Ovary (tissue), 9 donors: ENCODE measurements around the gene ENPP7. TPM values are rescaled to one million over a fixed set of nuclear protein-coding genes. Genes with fewer than 3 reads are reported as not detected.

ENCODE experiments used
- DNase-seq, 5 donors: peaks; one replicate each; pipeline ENCODE4 v3.0.0-alpha.2; 2019 to 2020
- H3K27ac ChIP-seq, 2 donors: fragments of 200-600 bp; one replicate each; pipeline versions ENCODE4 v1.5.1 to v1.8.0; 2019 to 2022
- H3K27me3 ChIP-seq: fragments of 200-600 bp; one replicate; pipeline ENCODE4 v1.8.0; 2022
- H3K36me3 ChIP-seq: fragments of 200-600 bp; sonication (generic); one replicate; pipeline ENCODE4 v1.5.1; 2019
- H3K4me1 ChIP-seq: one replicate; pipeline ENCODE4 v1.8.1; 2013; ENCODE audit warnings: mild to moderate bottlenecking, moderate library complexity; ENCODE audit not compliant: insufficient read depth
- H3K4me3 ChIP-seq: fragments of 200-600 bp; sonication (generic); one replicate; pipeline ENCODE4 v1.5.1; 2017
- H3K9me3 ChIP-seq, 2 donors: fragments of 200-600 bp in 1 of 2; sonication (generic) in 1 of 2; one replicate each; pipeline versions ENCODE4 v1.5.1 to v1.8.1; 2013 to 2019; ENCODE audit warnings: mild to moderate bottlenecking in 1 of 2, moderate library complexity in 1 of 2
- EP300 ChIP-seq: sonication (generic); formaldehyde crosslinking; IDR thresholded peaks from one replicate; pipeline ENCODE4 v1.6.1; 2017; ENCODE audit warnings: antibody characterized with exemption
- POLR2A ChIP-seq: fragments of 450-650 bp; IDR thresholded peaks from one replicate; pipeline ENCODE4 v1.6.1; 2017; ENCODE audit warnings: antibody characterized with exemption, mild to moderate bottlenecking, moderate library complexity
- WGBS, 3 donors: extraction: QIAGEN DNeasy Blood & Tissue Kit in 1 of 3; methylation state at CpG; one replicate each; pipeline versions ENCODE4 v1.1.5 to v1.1.7; 2013 to 2017; 5-methylcytosine and 5-hydroxymethylcytosine counted together
- intact Hi-C, 4 donors: fragments of 100-400 bp; cut with DNase I; formaldehyde crosslinking; loops; one replicate each; pipeline versions ENCODE4 v1.11.0 to v1.15.1; 2022 to 2023
- polyA plus RNA-seq, 2 donors: library from polyadenylated mRNA; stranded (reverse); fragments of 200-250 nt in 1 of 2; fragments of 350-450 nt in 1 of 2; fragmentation: Illumina TruSeq in 1 of 2; extraction: RNeasy Lipid Tissue Mini Kit (QIAGEN cat#74804) in 1 of 2; gene quantifications; one replicate each; pipeline ENCODE4 v1.2.3, GENCODE V29; 2013 to 2014
- total RNA-seq, 7 donors: library from RNA; depleted of rRNA in 2 of 7; stranded (reverse); fragments of >200 nt in 2 of 7; fragmentation: NEBNext Ultra II Directional in 3 of 7; extraction: Animal tissue kit (Norgen Biotek cat#: 25700) in 3 of 7; gene quantifications; one replicate each; pipeline versions ENCODE4 v1.1.0 to v1.2.4, GENCODE V29; 2016 to 2023
- TF ChIP-seq, protein P1 (sequence below), 3 donors: fragments of 450-650 bp in 2 of 3; fragments of 200-600 bp in 1 of 3; IDR thresholded peaks; one replicate each; pipeline versions ENCODE4 v1.5.1 to v1.8.0; 2016 to 2022; ENCODE audit warnings: antibody characterized with exemption in 3 of 3, mild to moderate bottlenecking in 1 of 3
- donor health status: DM: no; HTN: no; CAD: no; lungs with moderate emphysema.
- donor health status: DM: no; HTN: no; CAD: no.
- donor health status: Bipolar disorder and iron deficiency.
- donor health status: DM: yes; HTN: yes; CAD: no.
- donor health status: DM: no; HTN: no; CAD: no.
- donor health status: DM: yes; HTN: yes; CAD: no.

ENPP7 gene
- total and polyA plus RNA-seq, 9 donors: not detected

DNA sequence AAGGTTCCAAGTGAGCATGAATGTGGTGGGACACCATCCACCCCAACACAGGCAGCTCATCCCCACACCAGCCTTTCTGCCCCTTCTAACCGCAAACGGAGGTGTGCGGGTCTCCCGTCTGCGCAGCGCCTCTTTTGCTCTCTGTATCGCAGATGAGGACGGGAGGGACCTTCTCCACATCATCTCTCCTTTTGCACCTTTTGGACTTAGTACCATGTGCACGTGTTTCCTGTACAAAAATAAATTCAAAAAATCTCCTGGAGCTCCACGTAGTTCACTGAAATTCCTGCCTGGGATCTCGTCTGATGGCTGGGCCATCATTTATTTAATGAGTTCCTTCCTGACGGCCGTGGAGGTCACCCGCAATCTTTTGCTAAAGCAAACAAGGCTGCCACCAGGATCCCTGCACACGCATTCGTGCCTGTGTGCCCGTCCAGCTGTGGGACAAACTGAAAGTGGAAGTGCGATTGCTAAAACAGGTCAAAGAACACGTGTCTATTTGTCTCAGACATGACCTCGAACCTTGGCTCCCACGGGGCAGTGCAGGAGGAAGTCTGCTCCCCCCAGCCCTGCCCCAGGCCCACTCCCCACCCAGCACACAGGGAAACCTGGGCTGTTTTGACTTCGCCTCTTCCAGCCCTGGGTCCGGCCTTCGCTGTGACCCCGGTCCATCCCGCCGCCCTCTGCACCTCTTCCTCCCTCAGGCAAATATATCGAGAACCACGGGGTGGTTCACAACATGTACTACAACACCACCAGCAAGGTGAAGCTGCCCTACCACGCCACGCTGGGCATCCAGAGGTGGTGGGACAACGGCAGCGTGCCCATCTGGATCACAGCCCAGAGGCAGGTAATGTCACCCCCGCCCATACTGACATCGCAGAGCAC is 2.3 kb downstream of the ENPP7 start:
- Histone ChIP-seq H3K4me1 (peaks cover 4% of the 10 kb centered on the region), H3K27me3 (no peaks in the 10 kb centered on the region), H3K4me3 (no peak overlapping the region), H3K9me3 (no peaks in the 10 kb centered on the region), H3K27ac (no peak overlapping the region), H3K36me3 (no peaks in the 10 kb centered on the region)
- 67 to 74% (median 70%) methylated on average over 35 of the region's 35 CpGs for WGBS, 3 donors
- DNase-seq: no peak
- TF ChIP-seq POLR2A: no peak
- no peak for TF ChIP-seq EP300
- TF ChIP-seq, protein P1, sequence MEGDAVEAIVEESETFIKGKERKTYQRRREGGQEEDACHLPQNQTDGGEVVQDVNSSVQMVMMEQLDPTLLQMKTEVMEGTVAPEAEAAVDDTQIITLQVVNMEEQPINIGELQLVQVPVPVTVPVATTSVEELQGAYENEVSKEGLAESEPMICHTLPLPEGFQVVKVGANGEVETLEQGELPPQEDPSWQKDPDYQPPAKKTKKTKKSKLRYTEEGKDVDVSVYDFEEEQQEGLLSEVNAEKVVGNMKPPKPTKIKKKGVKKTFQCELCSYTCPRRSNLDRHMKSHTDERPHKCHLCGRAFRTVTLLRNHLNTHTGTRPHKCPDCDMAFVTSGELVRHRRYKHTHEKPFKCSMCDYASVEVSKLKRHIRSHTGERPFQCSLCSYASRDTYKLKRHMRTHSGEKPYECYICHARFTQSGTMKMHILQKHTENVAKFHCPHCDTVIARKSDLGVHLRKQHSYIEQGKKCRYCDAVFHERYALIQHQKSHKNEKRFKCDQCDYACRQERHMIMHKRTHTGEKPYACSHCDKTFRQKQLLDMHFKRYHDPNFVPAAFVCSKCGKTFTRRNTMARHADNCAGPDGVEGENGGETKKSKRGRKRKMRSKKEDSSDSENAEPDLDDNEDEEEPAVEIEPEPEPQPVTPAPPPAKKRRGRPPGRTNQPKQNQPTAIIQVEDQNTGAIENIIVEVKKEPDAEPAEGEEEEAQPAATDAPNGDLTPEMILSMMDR (IDR thresholded peaks at IDR 0.05): no peak
- intact Hi-C loops: no loop called here

DNA sequence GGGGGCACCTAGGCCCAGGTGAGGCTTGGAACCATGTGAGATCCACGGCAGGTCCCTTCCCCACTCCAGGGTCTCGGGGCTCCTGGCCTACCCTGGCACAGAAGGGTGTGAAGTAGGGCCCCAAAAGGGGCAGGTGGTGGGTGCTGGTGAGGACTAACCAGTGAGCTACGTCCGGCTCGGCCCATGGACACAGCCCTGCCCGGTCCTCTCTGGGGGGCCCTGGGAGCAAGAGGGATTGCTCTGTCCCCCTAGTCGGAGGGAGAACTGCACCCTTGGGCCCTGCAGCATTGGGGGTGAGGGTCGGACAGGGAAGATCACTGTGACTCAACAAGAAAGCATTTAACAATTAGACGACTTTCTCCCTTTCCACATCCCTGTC is 2.9 kb downstream of the ENPP7 start:
- Histone ChIP-seq H3K4me1 (peaks cover 2% of the 10 kb centered on the region), H3K9me3 (no peaks in the 10 kb centered on the region), H3K27me3 (no peaks in the 10 kb centered on the region), H3K27ac (no peak overlapping the region), H3K36me3 (no peaks in the 10 kb centered on the region), H3K4me3 (no peak overlapping the region)
- intact Hi-C loops: no loop called here
- no peak for DNase-seq
- WGBS, 3 donors: 81 to 84% (median 83%) methylated on average over 9 of the region's 9 CpGs
- TF ChIP-seq, protein P1 (IDR thresholded peaks at IDR 0.05): no peak

DNA sequence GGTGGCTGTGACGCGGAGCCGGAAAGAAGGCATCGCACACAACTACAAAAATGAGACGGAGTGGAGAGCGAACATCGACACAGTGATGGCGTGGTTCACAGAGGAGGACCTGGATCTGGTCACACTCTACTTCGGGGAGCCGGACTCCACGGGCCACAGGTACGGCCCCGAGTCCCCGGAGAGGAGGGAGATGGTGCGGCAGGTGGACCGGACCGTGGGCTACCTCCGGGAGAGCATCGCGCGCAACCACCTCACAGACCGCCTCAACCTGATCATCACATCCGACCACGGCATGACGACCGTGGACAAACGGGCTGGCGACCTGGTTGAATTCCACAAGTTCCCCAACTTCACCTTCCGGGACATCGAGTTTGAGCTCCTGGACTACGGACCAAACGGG is 4.4 kb downstream of the ENPP7 start:
- Histone ChIP-seq H3K27ac (no peak overlapping the region), H3K4me1 (no peaks in the 10 kb centered on the region), H3K36me3 (no peaks in the 10 kb centered on the region), H3K27me3 (no peaks in the 10 kb centered on the region), H3K4me3 (no peak overlapping the region), H3K9me3 (no peaks in the 10 kb centered on the region)
- WGBS, 3 donors: 95 to 96% (median 96%) methylated on average over 32 of the region's 32 CpGs
- TF ChIP-seq, protein P1 (IDR thresholded peaks at IDR 0.05): no peak
- no peak for TF ChIP-seq EP300
- no peak for TF ChIP-seq POLR2A
- intact Hi-C loops: no loop called here
- no peak for DNase-seq

DNA sequence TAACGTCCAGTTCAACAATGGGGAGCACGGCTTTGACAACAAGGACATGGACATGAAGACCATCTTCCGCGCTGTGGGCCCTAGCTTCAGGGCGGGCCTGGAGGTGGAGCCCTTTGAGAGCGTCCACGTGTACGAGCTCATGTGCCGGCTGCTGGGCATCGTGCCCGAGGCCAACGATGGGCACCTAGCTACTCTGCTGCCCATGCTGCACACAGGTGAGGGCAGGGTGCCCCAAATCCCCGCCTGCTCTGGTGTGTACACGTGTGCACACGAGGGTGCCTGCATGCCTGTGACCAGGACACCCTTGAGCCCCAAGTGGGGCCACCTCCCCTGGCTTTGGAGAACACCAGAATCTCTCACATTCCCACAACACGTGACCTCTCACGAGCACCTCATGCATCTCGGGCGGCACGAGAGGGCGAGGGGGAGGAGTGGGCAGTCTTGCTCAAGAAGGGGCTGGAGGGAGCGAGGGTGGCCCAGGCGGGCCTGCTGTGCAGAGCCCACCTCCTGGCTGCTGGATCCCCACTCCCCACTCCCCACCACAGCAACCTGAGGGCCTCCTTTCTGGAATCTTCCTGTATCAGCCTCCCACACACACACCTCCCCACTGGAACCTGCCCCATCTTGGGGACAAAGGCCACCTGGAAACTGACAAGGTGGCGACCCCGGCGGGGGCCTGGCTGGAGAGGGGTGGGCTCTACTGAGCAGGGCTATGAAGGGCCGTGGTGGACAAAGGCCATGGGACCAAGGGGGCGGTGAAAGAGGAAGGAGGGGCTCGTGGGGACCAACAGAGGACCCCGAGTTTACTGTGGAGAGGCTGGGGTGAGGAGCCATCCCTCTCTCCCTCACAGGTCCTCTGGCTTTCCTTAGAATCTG is 6.5 kb downstream of the ENPP7 start:
- Histone ChIP-seq H3K27ac (no peak overlapping the region), H3K27me3 (no peaks in the 10 kb centered on the region), H3K36me3 (no peaks in the 10 kb centered on the region), H3K4me3 (no peak overlapping the region), H3K9me3 (no peaks in the 10 kb centered on the region), H3K4me1 (peaks cover 3% of the 10 kb centered on the region)
- 84 to 88% (median 84%) methylated on average over 30 of the region's 30 CpGs for WGBS, 3 donors
- DNase-seq: no peak
- TF ChIP-seq, protein P1 (IDR thresholded peaks at IDR 0.05): no peak
- TF ChIP-seq POLR2A (no peak), EP300 (no peak)
- intact Hi-C loops: no loop called here
